Gastroesophageal sphincter (tissue), 4 donors: Measurements from ENCODE around the gene MC1R. TPM values are rescaled to one million over a fixed set of nuclear protein-coding genes. Genes with fewer than 3 reads are reported as not detected.

Experiments
- ATAC-seq: fragments of 150-250 bp; one replicate; pipeline ENCODE4 v1.9.1; 2016; ENCODE audit warnings: mild to moderate bottlenecking, moderate library complexity
- H3K27ac ChIP-seq, 4 donors: fragments of 200-600 bp; sonication (generic) in 3 of 4; 1 replicate in 3 of 4; 2 replicates in 1 of 4; pipeline ENCODE4 v1.5.1; 2016 to 2019
- H3K27me3 ChIP-seq: fragments of 200-600 bp; sonication (generic); one replicate; pipeline ENCODE4 v1.5.1; 2019
- H3K36me3 ChIP-seq, 2 donors: fragments of 200-600 bp; sonication (generic); one replicate each; pipeline ENCODE4 v1.5.1; 2019; ENCODE audit warnings: control low read depth in 1 of 2
- H3K4me1 ChIP-seq, 3 donors: fragments of 200-600 bp; sonication (generic); 1 replicate in 2 of 3; 2 replicates in 1 of 3; pipeline ENCODE4 v1.5.1; 2016 to 2019; ENCODE audit warnings: control low read depth in 2 of 3
- H3K4me3 ChIP-seq, 2 donors: fragments of 200-600 bp; sonication (generic); one replicate each; pipeline ENCODE4 v1.5.1; 2019; ENCODE audit warnings: mild to moderate bottlenecking in 1 of 2, moderate library complexity in 1 of 2
- H3K9me3 ChIP-seq, 3 donors: fragments of 200-600 bp; sonication (generic); one replicate each; pipeline ENCODE4 v1.5.1; 2017 to 2019; ENCODE audit warnings: control low read depth in 2 of 3
- EP300 ChIP-seq: sonication (generic); formaldehyde crosslinking; IDR thresholded peaks from one replicate; pipeline ENCODE4 v1.6.1; 2017; ENCODE audit warnings: antibody characterized with exemption, mild to moderate bottlenecking
- POLR2A ChIP-seq, 2 donors: fragments of 450-650 bp; IDR thresholded peaks; one replicate each; pipeline ENCODE4 v1.6.1; 2017; ENCODE audit warnings: antibody characterized with exemption in 2 of 2, mild to moderate bottlenecking in 2 of 2, moderate library complexity in 1 of 2
- POLR2AphosphoS5 ChIP-seq: sonication (generic); formaldehyde crosslinking; IDR thresholded peaks from one replicate; pipeline ENCODE4 v1.6.1; 2017; ENCODE audit warnings: antibody characterized with exemption
- WGBS, 2 donors: methylation state at CpG; one replicate each; pipeline ENCODE4 v1.1.5; 2018; ENCODE audit warnings: low coverage in 1 of 2; 5-methylcytosine and 5-hydroxymethylcytosine counted together
- total RNA-seq, 4 donors: library from RNA; depleted of rRNA; stranded (reverse); fragments of >200 nt; gene quantifications; one replicate each; pipeline ENCODE4 v1.1.0, GENCODE V29; 2016
- TF ChIP-seq, protein P1 (sequence below), 4 experiments: fragments of 200-600 bp in 2 of 4; fragments of 450-650 bp in 2 of 4; sonication (generic) in 1 of 4; IDR thresholded peaks; one replicate each; pipeline ENCODE4 v1.5.1; 2017 to 2019; ENCODE audit warnings: antibody characterized with exemption in 4 of 4, mild to moderate bottlenecking in 2 of 4, moderate library complexity in 2 of 4

MC1R gene
- total RNA-seq, 4 donors from 2014 or later: 1.0 to 7.3 (median 3.6) TPM

DNA sequence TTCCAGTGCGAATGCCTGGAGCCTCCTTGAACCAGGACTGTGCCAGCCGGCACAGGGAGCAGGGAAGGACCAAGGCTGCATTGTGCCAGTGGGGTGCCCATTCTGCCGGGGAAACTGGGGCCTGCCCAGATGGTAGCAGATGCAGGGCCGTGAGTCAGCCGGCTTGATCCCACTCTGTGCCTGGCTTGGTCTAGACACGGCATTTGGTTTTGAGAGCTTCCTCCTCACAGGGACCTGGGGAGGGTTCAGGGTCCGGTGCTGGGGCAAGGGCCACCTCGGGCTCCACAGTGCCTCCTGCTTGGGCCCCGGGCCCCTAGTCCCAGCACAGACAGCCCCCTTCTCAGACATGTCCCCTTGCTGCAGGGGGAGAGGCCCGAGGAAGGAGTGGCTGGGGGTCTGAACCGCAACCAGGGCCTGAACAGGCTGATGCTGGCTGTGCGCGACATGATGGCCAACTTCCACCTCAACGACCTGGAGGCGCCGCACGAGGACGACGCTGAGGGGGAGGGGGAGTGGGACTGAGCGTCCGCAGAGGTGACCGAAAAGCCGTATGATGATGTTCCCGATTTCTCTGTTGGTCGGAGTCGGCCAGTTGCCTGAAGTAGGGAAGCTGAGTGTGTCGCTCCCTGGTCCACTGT is 7.8 kb upstream of the MC1R start:
- whole genome bisulfite sequencing, 2 donors: 80 to 89% methylated on average over 1 to 14 of the region's 27 CpGs
- no peak for TF ChIP-seq POLR2AphosphoS5
- TF ChIP-seq EP300: no peak
- TF ChIP-seq, protein P1, sequence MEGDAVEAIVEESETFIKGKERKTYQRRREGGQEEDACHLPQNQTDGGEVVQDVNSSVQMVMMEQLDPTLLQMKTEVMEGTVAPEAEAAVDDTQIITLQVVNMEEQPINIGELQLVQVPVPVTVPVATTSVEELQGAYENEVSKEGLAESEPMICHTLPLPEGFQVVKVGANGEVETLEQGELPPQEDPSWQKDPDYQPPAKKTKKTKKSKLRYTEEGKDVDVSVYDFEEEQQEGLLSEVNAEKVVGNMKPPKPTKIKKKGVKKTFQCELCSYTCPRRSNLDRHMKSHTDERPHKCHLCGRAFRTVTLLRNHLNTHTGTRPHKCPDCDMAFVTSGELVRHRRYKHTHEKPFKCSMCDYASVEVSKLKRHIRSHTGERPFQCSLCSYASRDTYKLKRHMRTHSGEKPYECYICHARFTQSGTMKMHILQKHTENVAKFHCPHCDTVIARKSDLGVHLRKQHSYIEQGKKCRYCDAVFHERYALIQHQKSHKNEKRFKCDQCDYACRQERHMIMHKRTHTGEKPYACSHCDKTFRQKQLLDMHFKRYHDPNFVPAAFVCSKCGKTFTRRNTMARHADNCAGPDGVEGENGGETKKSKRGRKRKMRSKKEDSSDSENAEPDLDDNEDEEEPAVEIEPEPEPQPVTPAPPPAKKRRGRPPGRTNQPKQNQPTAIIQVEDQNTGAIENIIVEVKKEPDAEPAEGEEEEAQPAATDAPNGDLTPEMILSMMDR (IDR thresholded peaks at IDR 0.05): no peak
- no peak for TF ChIP-seq POLR2A (IDR thresholded peaks at IDR 0.05)
- peak; percentile 19 for ATAC-seq
- Histone ChIP-seq H3K27ac (peak overlapping the region in 1 of 4 donors; percentile 36), H3K4me3 (no peak overlapping the region), H3K27me3 (no peaks in the 10 kb centered on the region), H3K36me3 (peaks cover 0 to 75% of the 10 kb centered on the region in 2 donors), H3K9me3 (no peaks in the 10 kb centered on the region), H3K4me1 (peaks cover 0 to 11% (median 6%) of the 10 kb centered on the region in 3 donors)

DNA sequence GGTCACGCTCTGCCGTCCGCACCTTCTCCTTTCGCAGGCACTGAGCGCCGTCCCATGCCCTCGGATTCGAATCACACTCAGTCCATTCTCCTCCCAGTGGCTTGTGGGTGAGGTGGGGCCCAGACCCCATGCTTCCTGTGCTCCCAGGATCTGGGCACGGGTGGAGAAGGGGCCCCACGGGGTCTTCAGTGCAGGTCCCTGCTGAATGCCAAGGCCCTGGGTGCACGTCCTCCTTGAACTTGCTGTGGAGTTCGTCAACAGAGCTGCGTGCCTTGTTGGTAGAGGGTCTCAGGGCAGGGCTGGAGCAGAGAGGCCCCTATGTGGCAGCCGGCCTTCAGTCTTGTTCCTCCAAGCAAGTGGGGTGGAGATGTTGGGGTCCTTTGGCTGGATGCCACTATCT is 7.3 kb upstream of the MC1R start:
- WGBS, 2 donors: 89 to 92% methylated on average over 4 to 8 of the region's 14 CpGs
- Histone ChIP-seq H3K27ac (no peak overlapping the region), H3K9me3 (no peaks in the 10 kb centered on the region), H3K36me3 (peaks cover 0 to 69% of the 10 kb centered on the region in 2 donors), H3K4me1 (peaks cover 0 to 11% (median 6%) of the 10 kb centered on the region in 3 donors), H3K27me3 (no peaks in the 10 kb centered on the region), H3K4me3 (no peak overlapping the region)
- TF ChIP-seq POLR2AphosphoS5: no peak
- no peak for TF ChIP-seq EP300
- TF ChIP-seq, protein P1 (IDR thresholded peaks at IDR 0.05): no peak
- no peak for TF ChIP-seq POLR2A (IDR thresholded peaks at IDR 0.05)
- no peak for ATAC-seq

DNA sequence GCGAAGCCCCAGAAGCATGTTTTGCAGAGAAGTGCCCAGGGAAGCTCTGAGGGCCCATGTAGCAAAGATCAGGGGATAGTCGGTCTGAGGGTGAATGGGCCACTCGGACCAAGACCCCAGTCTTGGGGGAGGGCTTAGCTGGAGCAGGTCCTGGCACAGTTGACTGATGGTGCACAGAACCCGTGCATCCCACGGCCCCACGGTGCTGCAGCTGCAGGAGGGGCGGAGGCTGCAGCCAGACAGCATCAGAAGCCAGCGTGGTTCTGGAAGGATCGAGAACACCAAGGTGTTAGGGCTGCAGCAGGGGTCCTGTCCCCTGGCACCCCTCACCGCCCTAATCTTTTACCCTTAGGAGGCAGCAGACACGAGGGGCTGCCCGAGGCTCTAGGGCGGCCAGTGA is 6.5 kb upstream of the MC1R start:
- TF ChIP-seq, protein P1 (IDR thresholded peaks at IDR 0.05): no peak
- TF ChIP-seq POLR2AphosphoS5 (no peak), EP300 (no peak), POLR2A (IDR thresholded peaks at IDR 0.05) (no peak)
- H3K9me3 ChIP-seq: no peaks in the 10 kb centered on the region
- no peak for ATAC-seq
- peaks cover 0 to 62% of the 10 kb centered on the region in 2 donors for H3K36me3 ChIP-seq
- peaks cover 0 to 11% (median 6%) of the 10 kb centered on the region in 3 donors for H3K4me1 ChIP-seq
- no peak overlapping the region for H3K4me3 ChIP-seq
- H3K27me3 ChIP-seq: no peaks in the 10 kb centered on the region
- no peak overlapping the region for H3K27ac ChIP-seq
- 79 to 92% methylated on average over 2 to 5 of the region's 13 CpGs for WGBS, 2 donors

DNA sequence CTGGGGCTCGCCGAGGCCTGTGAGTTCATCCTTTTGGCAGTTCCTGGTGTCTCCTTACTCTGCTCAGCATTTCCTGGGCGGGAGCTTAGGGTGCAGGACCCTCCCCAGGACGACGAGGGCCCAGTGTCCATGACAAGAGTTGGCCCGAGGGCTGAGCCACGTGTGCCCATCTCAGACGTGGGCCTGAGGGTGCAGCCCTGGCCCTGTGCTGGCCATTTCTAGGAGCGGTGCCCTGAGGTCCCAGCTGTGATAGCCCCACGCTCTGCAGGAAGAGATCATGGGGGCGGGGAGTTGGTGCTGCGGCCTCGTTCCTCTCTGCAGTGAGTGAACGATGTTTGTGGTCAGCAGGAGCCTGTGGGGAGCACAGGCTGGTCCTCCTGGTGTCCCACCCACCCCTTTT is 6.0 kb upstream of the MC1R start:
- Histone ChIP-seq H3K36me3 (peaks cover 0 to 57% of the 10 kb centered on the region in 2 donors), H3K4me3 (no peak overlapping the region), H3K4me1 (peaks cover 0 to 14% (median 10%) of the 10 kb centered on the region in 3 donors), H3K27me3 (no peaks in the 10 kb centered on the region), H3K9me3 (no peaks in the 10 kb centered on the region), H3K27ac (no peak overlapping the region)
- ATAC-seq: no peak
- TF ChIP-seq EP300 (no peak), POLR2AphosphoS5 (no peak), POLR2A (IDR thresholded peaks at IDR 0.05) (no peak)
- TF ChIP-seq, protein P1 (IDR thresholded peaks at IDR 0.05): no peak
- WGBS, 2 donors: 50% methylated on average over 2 of the region's 14 CpGs; no CpG with 5 or more reads in 1 of the 2 donors
